GM10266 (cell line): ENCODE data around the gene PLA2G4C.
A peak's percentile ranks its signal among the peaks of the same experiment; 100 is the strongest.

Source experiments
- DNase-seq: peaks from one replicate; pipeline ENCODE4 v3.0.0; 2012; ENCODE audit errors: extremely low spot score
- TF ChIP-seq, protein P1 (sequence below): IDR thresholded peaks from 2 replicates; pipeline ENCODE4 v1.5.1; 2012; ENCODE audit warnings: mild to moderate bottlenecking, low read depth; ENCODE audit not compliant: control insufficient read depth, insufficient read depth; ENCODE audit errors: missing control alignments

The PLA2G4C gene, protein sequence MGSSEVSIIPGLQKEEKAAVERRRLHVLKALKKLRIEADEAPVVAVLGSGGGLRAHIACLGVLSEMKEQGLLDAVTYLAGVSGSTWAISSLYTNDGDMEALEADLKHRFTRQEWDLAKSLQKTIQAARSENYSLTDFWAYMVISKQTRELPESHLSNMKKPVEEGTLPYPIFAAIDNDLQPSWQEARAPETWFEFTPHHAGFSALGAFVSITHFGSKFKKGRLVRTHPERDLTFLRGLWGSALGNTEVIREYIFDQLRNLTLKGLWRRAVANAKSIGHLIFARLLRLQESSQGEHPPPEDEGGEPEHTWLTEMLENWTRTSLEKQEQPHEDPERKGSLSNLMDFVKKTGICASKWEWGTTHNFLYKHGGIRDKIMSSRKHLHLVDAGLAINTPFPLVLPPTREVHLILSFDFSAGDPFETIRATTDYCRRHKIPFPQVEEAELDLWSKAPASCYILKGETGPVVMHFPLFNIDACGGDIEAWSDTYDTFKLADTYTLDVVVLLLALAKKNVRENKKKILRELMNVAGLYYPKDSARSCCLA

GRCh38 chr19:48110350-48110966, at the start of gene PLA2G4C:
TSS of gene PLA2G4C (minus strand) at chr19:48110817. CDS start at chr19:48106529, 4,288 bp downstream.
- DNase-seq, result peak; percentile 95
- TF ChIP-seq, protein P1, sequence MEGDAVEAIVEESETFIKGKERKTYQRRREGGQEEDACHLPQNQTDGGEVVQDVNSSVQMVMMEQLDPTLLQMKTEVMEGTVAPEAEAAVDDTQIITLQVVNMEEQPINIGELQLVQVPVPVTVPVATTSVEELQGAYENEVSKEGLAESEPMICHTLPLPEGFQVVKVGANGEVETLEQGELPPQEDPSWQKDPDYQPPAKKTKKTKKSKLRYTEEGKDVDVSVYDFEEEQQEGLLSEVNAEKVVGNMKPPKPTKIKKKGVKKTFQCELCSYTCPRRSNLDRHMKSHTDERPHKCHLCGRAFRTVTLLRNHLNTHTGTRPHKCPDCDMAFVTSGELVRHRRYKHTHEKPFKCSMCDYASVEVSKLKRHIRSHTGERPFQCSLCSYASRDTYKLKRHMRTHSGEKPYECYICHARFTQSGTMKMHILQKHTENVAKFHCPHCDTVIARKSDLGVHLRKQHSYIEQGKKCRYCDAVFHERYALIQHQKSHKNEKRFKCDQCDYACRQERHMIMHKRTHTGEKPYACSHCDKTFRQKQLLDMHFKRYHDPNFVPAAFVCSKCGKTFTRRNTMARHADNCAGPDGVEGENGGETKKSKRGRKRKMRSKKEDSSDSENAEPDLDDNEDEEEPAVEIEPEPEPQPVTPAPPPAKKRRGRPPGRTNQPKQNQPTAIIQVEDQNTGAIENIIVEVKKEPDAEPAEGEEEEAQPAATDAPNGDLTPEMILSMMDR, result no peak

GRCh38 chr19:48158210-48158790, 47.7 kb upstream of the PLA2G4C start:
- DNase-seq, result no peak
- TF ChIP-seq, protein P1, result no peak

GRCh38 chr19:48154003-48154402, 43.4 kb upstream of the PLA2G4C start:
- TF ChIP-seq, protein P1, result no peak
- no peak for DNase-seq

GRCh38 chr19:48152551-48152950, 41.9 kb upstream of the PLA2G4C start:
- peak; percentile 65 for DNase-seq
- TF ChIP-seq, protein P1, result peak; percentile 76

- no peak for DNase-seq
- TF ChIP-seq, protein P1, result no peak
Measured at GRCh38 chr19:48149430-48149829, 38.8 kb upstream of the PLA2G4C start.

DNA sequence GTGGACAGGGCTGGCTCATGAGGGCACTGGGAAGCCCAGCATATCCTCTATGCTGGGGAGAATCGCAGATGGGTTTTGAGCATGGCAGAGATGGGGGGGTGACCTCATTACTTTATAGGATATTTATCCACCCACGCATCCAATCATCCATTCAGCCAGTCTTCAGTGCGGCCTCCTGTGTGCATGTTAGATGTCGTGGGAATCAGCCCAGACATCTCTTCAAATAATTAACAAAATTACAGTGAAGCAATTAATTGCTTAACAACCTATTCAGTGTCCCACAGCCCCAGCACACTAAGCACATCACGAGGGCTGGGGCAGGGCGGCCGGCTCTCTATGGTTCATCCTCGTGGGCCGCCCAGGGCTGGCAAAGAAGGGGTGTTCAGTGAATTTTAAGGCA, 38.0 kb upstream of the PLA2G4C start:
- no peak for DNase-seq
- TF ChIP-seq, protein P1, result no peak
